Breast epithelium (tissue), 3 donors: ENCODE data around the gene CPPED1.

Source experiments
- POLR2AphosphoS5 ChIP-seq, 3 donors: sonication (generic); formaldehyde crosslinking; IDR thresholded peaks; one replicate each; pipeline ENCODE4 v1.6.1; 2017; ENCODE audit warnings: antibody characterized with exemption in 3 of 3
- TF ChIP-seq, protein P1 (sequence below), 3 donors: fragments of 450-650 bp; IDR thresholded peaks; one replicate each; pipeline ENCODE4 v1.5.1; 2016 to 2017; ENCODE audit warnings: antibody characterized with exemption in 3 of 3, mild to moderate bottlenecking in 3 of 3, moderate library complexity in 3 of 3

- TF ChIP-seq, protein P1, sequence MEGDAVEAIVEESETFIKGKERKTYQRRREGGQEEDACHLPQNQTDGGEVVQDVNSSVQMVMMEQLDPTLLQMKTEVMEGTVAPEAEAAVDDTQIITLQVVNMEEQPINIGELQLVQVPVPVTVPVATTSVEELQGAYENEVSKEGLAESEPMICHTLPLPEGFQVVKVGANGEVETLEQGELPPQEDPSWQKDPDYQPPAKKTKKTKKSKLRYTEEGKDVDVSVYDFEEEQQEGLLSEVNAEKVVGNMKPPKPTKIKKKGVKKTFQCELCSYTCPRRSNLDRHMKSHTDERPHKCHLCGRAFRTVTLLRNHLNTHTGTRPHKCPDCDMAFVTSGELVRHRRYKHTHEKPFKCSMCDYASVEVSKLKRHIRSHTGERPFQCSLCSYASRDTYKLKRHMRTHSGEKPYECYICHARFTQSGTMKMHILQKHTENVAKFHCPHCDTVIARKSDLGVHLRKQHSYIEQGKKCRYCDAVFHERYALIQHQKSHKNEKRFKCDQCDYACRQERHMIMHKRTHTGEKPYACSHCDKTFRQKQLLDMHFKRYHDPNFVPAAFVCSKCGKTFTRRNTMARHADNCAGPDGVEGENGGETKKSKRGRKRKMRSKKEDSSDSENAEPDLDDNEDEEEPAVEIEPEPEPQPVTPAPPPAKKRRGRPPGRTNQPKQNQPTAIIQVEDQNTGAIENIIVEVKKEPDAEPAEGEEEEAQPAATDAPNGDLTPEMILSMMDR (IDR thresholded peaks at IDR 0.05), result no peak
- no peak for TF ChIP-seq POLR2AphosphoS5 (IDR thresholded peaks at IDR 0.05)
These were observed 11.7 kb upstream of the CPPED1 start for GRCh38 chr16:12815361-12815760.
